Peyer's patch (tissue), 4 donors: ENCODE measurements around the gene ALKBH7. TPM values are rescaled to one million over a fixed set of nuclear protein-coding genes. Genes with fewer than 3 reads are reported as not detected.

Experiments
- DNase-seq, 3 donors: peaks; one replicate each; pipeline ENCODE4 v3.0.0-alpha.2; 2017 to 2019
- H3K27ac ChIP-seq, 4 donors: fragments of 200-600 bp; sonication (generic); one replicate each; pipeline ENCODE4 v1.5.1; 2016 to 2019
- H3K27me3 ChIP-seq, 2 donors: fragments of 200-600 bp; sonication (generic); one replicate each; pipeline ENCODE4 v1.5.1; 2019
- H3K36me3 ChIP-seq, 3 donors: fragments of 200-600 bp; sonication (generic); one replicate each; pipeline ENCODE4 v1.5.1; 2016 to 2019
- H3K4me1 ChIP-seq, 4 donors: fragments of 200-600 bp; sonication (generic); one replicate each; pipeline ENCODE4 v1.5.1; 2016 to 2019
- H3K4me3 ChIP-seq, 4 donors: fragments of 200-600 bp; sonication (generic); 1 replicate in 3 of 4; 2 replicates in 1 of 4; pipeline ENCODE4 v1.5.1; 2016 to 2019; ENCODE audit warnings: mild to moderate bottlenecking in 1 of 4
- H3K9me3 ChIP-seq, 4 donors: fragments of 200-600 bp; sonication (generic); one replicate each; pipeline ENCODE4 v1.5.1; 2016 to 2019; ENCODE audit warnings: mild to moderate bottlenecking in 1 of 4
- POLR2A ChIP-seq, 2 donors: fragments of 450-650 bp; IDR thresholded peaks; one replicate each; pipeline ENCODE4 v1.5.1; 2017; ENCODE audit warnings: antibody characterized with exemption in 2 of 2, mild to moderate bottlenecking in 2 of 2, moderate library complexity in 2 of 2
- total RNA-seq, 4 donors: library from RNA; depleted of rRNA; stranded (reverse); fragments of >200 nt; gene quantifications; one replicate each; pipeline ENCODE4 v1.1.0, GENCODE V29; 2016
- TF ChIP-seq, protein P1 (sequence below), 6 experiments: fragments of 450-650 bp in 4 of 6; fragments of 200-600 bp in 2 of 6; sonication (generic) in 1 of 6; IDR thresholded peaks; one replicate each; pipeline ENCODE4 v1.5.1; 2017 to 2019; ENCODE audit warnings: antibody characterized with exemption in 6 of 6, mild to moderate bottlenecking in 3 of 6, moderate library complexity in 1 of 6

The ALKBH7 gene
- total RNA-seq, 4 donors from 2014 or later, result 51.2 to 121 (median 108) TPM

DNA sequence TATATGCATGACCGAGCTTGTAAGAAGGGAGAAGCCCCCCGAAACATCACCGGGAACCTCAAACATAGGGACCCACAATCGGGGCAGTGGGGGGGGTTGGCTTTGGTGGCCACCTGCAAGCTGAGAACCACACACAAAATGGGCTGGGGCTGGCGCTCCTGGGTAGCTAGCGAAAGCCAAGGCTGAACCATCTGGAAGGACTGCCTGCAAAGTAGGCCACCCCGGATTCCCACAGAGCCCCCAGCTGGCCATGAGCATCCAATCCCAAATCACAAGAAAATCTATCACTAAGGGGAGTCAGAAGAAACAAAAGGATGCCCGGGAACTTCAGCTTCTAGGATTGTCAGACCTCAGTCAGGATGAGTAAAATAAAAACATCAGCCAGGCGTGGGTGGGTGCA lies 5.9 kb downstream of the ALKBH7 start:
- Histone ChIP-seq H3K36me3 (peaks cover 0 to 62% (median 0%) of the 10 kb centered on the region in 3 donors), H3K4me3 (no peak overlapping the region), H3K9me3 (no peaks in the 10 kb centered on the region), H3K27me3 (no peaks in the 10 kb centered on the region), H3K4me1 (peaks cover 0 to 8% (median 0%) of the 10 kb centered on the region in 4 donors), H3K27ac (no peak overlapping the region)
- no peak for TF ChIP-seq POLR2A (IDR thresholded peaks at IDR 0.05)
- TF ChIP-seq, protein P1, sequence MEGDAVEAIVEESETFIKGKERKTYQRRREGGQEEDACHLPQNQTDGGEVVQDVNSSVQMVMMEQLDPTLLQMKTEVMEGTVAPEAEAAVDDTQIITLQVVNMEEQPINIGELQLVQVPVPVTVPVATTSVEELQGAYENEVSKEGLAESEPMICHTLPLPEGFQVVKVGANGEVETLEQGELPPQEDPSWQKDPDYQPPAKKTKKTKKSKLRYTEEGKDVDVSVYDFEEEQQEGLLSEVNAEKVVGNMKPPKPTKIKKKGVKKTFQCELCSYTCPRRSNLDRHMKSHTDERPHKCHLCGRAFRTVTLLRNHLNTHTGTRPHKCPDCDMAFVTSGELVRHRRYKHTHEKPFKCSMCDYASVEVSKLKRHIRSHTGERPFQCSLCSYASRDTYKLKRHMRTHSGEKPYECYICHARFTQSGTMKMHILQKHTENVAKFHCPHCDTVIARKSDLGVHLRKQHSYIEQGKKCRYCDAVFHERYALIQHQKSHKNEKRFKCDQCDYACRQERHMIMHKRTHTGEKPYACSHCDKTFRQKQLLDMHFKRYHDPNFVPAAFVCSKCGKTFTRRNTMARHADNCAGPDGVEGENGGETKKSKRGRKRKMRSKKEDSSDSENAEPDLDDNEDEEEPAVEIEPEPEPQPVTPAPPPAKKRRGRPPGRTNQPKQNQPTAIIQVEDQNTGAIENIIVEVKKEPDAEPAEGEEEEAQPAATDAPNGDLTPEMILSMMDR (IDR thresholded peaks at IDR 0.05), result no peak
- no peak for DNase-seq

DNA sequence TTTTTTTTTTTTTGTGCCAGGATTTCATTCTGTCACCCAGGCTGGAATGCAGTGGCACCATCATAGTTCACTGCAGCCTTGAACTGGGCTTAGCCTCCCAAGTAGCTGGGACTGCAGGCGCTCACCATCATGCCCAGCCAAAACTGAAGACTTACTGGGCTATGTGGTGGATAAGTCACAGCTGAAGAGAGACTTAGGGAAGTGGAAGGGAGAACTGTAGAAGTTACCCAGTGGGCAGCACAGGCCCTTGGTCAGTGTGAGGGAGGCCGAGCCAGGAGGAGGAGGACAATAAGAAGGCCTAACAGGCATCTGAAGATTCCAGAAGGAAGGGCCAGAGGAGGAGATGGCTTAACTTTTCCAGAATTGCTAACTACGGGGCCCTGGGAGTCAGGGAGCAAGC lies 7.2 kb downstream of the ALKBH7 start:
- no peaks in the 10 kb centered on the region for H3K27me3 ChIP-seq
- H3K4me3 ChIP-seq, result no peak overlapping the region
- DNase-seq, result no peak
- no peaks in the 10 kb centered on the region for H3K4me1 ChIP-seq
- no peak for TF ChIP-seq POLR2A (IDR thresholded peaks at IDR 0.05)
- TF ChIP-seq, protein P1 (IDR thresholded peaks at IDR 0.05), result no peak
- no peaks in the 10 kb centered on the region for H3K9me3 ChIP-seq
- H3K27ac ChIP-seq, result no peak overlapping the region
- peaks cover 0 to 66% (median 0%) of the 10 kb centered on the region in 3 donors for H3K36me3 ChIP-seq

DNA sequence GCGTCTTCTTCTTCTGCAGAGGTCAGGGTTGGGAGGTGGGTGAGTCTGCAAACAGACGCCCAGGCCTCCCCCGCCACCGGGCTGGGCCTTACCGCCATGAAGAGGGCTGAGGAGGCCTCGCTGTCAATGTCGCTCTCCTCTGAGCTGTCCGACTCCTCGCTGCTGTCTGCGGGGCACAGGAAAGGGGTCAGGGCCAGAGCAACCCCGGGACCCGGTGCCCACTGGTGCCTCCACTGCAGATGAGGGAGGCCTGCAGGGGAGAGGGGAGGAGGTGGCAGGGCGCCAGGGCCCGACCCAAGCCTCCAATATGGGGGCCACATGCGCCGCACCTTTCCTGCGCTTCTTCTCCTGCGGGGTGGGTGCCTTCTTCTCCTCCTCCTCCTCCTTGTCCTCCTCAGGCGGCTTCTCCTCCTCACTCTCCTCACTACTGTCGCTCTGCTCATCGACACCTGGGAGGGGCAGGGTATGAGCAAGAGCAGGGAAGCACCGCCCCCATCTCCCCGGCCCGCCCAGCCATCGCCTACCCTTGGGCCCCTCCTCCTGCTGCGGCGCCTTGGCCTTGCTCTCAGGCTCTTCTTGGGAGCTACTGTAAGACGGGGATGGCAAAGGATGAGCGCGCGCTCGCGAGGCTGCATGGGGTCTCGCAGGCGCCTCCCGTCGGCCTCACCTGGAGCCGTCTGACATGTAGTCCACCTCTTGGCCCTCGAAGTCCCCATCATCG lies 8.6 kb downstream of the ALKBH7 start:
- H3K4me1 ChIP-seq, result no peaks in the 10 kb centered on the region
- no peak for DNase-seq
- TF ChIP-seq, protein P1 (IDR thresholded peaks at IDR 0.05), result no peak
- no peaks in the 10 kb centered on the region for H3K9me3 ChIP-seq
- no peak overlapping the region for H3K4me3 ChIP-seq
- H3K27ac ChIP-seq, result no peak overlapping the region
- no peaks in the 10 kb centered on the region for H3K27me3 ChIP-seq
- H3K36me3 ChIP-seq, result peaks cover 0 to 73% (median 0%) of the 10 kb centered on the region in 3 donors

DNA sequence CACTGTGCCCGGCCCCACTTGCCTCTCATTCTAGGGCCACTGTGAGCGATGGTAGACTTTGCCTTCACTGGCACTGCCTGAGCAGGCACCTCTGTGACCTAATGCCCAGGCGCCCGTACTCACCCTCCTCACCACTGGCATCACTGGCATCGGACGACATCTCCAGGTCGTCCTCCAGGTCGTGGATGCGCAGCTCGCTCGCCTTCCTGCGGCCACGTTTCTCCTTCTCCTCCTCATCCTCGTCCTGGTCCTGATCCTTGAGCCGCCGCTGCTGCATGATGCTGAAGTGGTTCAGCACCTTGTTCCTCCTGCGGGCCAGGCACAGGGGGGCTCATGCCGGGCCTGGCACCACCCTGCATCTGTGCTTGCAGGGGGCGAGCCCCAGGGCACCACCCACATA lies 10.6 kb downstream of the ALKBH7 start:
- no peaks in the 10 kb centered on the region for H3K4me1 ChIP-seq
- H3K36me3 ChIP-seq, result peaks cover 0 to 93% (median 0%) of the 10 kb centered on the region in 3 donors
- TF ChIP-seq, protein P1 (IDR thresholded peaks at IDR 0.05), result no peak
- H3K9me3 ChIP-seq, result no peaks in the 10 kb centered on the region
- H3K4me3 ChIP-seq, result no peak overlapping the region
- no peak overlapping the region for H3K27ac ChIP-seq
- DNase-seq, result no peak
- no peaks in the 10 kb centered on the region for H3K27me3 ChIP-seq

DNA sequence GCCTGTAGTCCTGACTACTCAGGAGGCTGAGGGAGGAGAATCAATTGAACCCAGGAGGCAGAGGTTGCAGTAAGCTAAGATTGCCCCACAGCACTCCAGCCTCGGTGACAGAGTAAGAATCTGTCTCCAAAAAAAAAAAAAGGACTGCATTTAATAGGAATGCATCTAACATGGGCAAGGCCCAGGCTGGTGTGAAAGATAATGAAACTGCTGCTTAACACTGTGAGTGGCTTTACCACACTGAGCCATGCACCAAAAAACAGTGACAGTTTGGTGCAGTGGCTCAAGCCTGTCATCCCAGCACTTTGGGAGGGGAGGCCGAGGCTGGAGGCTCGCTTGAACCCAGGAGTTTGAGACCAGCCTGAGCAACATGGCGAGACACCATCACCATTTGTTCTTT lies 11.8 kb downstream of the ALKBH7 start:
- no peak overlapping the region for H3K27ac ChIP-seq
- peaks cover 0 to 99% (median 0%) of the 10 kb centered on the region in 3 donors for H3K36me3 ChIP-seq
- H3K4me1 ChIP-seq, result no peaks in the 10 kb centered on the region

More for the DNA sequence above, 11.8 kb downstream of the ALKBH7 start:
- no peak for DNase-seq
- Histone ChIP-seq H3K27me3 (no peaks in the 10 kb centered on the region), H3K4me3 (no peak overlapping the region), H3K9me3 (no peaks in the 10 kb centered on the region)
- TF ChIP-seq POLR2A (IDR thresholded peaks at IDR 0.05), result no peak
- TF ChIP-seq, protein P1 (IDR thresholded peaks at IDR 0.05), result no peak
